H9 (cell line): ENCODE results near the gene IGF2R. TPM values are rescaled to one million over a fixed set of nuclear protein-coding genes. Genes with fewer than 3 reads are reported as not detected.

Experiments
- DNase-seq: peaks from one replicate; pipeline ENCODE4 v3.0.0-alpha.2; 2017
- H2AFZ ChIP-seq: one replicate; pipeline ENCODE4 v1.6.1; 2013; ENCODE audit warnings: mild to moderate bottlenecking, low read length, control low read depth, moderate library complexity
- H2AK5ac ChIP-seq: 2 replicates; pipeline ENCODE4 v1.6.1; 2013; ENCODE audit warnings: low read length, control low read depth, mixed read lengths; ENCODE audit not compliant: insufficient read length
- H2BK120ac ChIP-seq: one replicate; pipeline ENCODE4 v1.6.1; 2013; ENCODE audit warnings: low read depth, mild to moderate bottlenecking, low read length, control low read depth, inconsistent platforms; ENCODE audit not compliant: poor library complexity, severe bottlenecking
- H2BK12ac ChIP-seq: 2 replicates; pipeline ENCODE4 v1.6.1; 2013; ENCODE audit warnings: low read length, control low read depth, mixed read lengths, low read depth; ENCODE audit not compliant: insufficient read length
- H2BK15ac ChIP-seq: 2 replicates; pipeline ENCODE4 v1.6.1; 2013; ENCODE audit warnings: low read depth, low read length, control low read depth
- H2BK20ac ChIP-seq: one replicate; pipeline ENCODE4 v1.6.1; 2013; ENCODE audit warnings: low read depth, mild to moderate bottlenecking, low read length, control low read depth, inconsistent platforms; ENCODE audit not compliant: poor library complexity, severe bottlenecking
- H2BK5ac ChIP-seq: 2 replicates; pipeline ENCODE4 v1.6.1; 2013; ENCODE audit warnings: low read length, control low read depth, mixed read lengths; ENCODE audit not compliant: insufficient read length
- H3K14ac ChIP-seq: 2 replicates; pipeline ENCODE4 v1.6.1; 2013; ENCODE audit warnings: low read length, control low read depth; ENCODE audit not compliant: insufficient read depth
- H3K18ac ChIP-seq: 2 replicates; pipeline ENCODE4 v1.6.1; 2013; ENCODE audit warnings: low read depth, mild to moderate bottlenecking, mixed read lengths, low read length, control low read depth; ENCODE audit not compliant: insufficient read length
- H3K23ac ChIP-seq: 2 replicates; pipeline ENCODE4 v1.6.1; 2013; ENCODE audit warnings: low read length, control low read depth, mixed read lengths, low read depth; ENCODE audit not compliant: insufficient read length
- H3K23me2 ChIP-seq: 2 replicates; pipeline ENCODE4 v1.6.1; 2013; ENCODE audit warnings: low read depth, mild to moderate bottlenecking, mixed read lengths, low read length, control low read depth; ENCODE audit not compliant: insufficient read length, poor library complexity, severe bottlenecking
- H3K27ac ChIP-seq: 2 replicates; pipeline ENCODE4 v1.5.1; 2013; ENCODE audit warnings: low read length, control low read depth, mixed read lengths, low read depth; ENCODE audit not compliant: insufficient read length
- H3K27me3 ChIP-seq: 2 replicates; pipeline ENCODE4 v1.6.1; 2013; ENCODE audit warnings: low read length, control low read depth, inconsistent platforms; ENCODE audit not compliant: insufficient read depth
- H3K4ac ChIP-seq: 2 replicates; pipeline ENCODE4 v1.6.1; 2013; ENCODE audit warnings: low read depth, mild to moderate bottlenecking, control low read depth, inconsistent platforms, low read length, moderate library complexity
- H3K4me1 ChIP-seq: 2 replicates; pipeline ENCODE4 v1.6.1; 2013; ENCODE audit warnings: low read length, control low read depth, inconsistent platforms; ENCODE audit not compliant: insufficient read depth
- H3K4me2 ChIP-seq: 2 replicates; pipeline ENCODE4 v1.6.1; 2013; ENCODE audit warnings: low read length, control low read depth, mixed read lengths; ENCODE audit not compliant: insufficient read length, insufficient read depth
- H3K56ac ChIP-seq: 2 replicates; pipeline ENCODE4 v1.6.1; 2013; ENCODE audit warnings: low read depth, mild to moderate bottlenecking, mixed read lengths, low read length, control low read depth; ENCODE audit not compliant: insufficient read length
- H3K79me1 ChIP-seq: 2 replicates; pipeline ENCODE4 v1.6.1; 2013; ENCODE audit warnings: low read depth, mild to moderate bottlenecking, moderate library complexity, low read length, control low read depth, inconsistent platforms; ENCODE audit not compliant: insufficient read depth, poor library complexity, severe bottlenecking
- H3K79me2 ChIP-seq: 2 replicates; pipeline ENCODE4 v1.6.1; 2013; ENCODE audit warnings: low read length, control low read depth, inconsistent platforms; ENCODE audit not compliant: insufficient read depth
- H3K9ac ChIP-seq: 2 replicates; pipeline ENCODE4 v1.6.1; 2013; ENCODE audit warnings: low read length, control low read depth, mixed read lengths; ENCODE audit not compliant: insufficient read length; ENCODE audit errors: extremely low read depth
- H3K9me3 ChIP-seq: one replicate; pipeline ENCODE4 v1.6.1; 2013; ENCODE audit warnings: low read depth, low read length, inconsistent platforms; ENCODE audit not compliant: control insufficient read depth
- H3T11ph ChIP-seq: one replicate; pipeline ENCODE4 v1.6.1; 2013; ENCODE audit warnings: mild to moderate bottlenecking, low read length, control low read depth, inconsistent platforms
- H4K20me1 ChIP-seq: one replicate; pipeline ENCODE4 v1.6.1; 2013; ENCODE audit not compliant: control insufficient read depth, insufficient read length, insufficient read depth
- H4K5ac ChIP-seq: 2 replicates; pipeline ENCODE4 v1.6.1; 2013; ENCODE audit warnings: low read depth, mild to moderate bottlenecking, mixed read lengths, low read length, control low read depth; ENCODE audit not compliant: insufficient read length
- H4K8ac ChIP-seq: replicated peaks from 2 replicates; pipeline ENCODE4 v1.6.1; 2013; ENCODE audit warnings: low read length, control low read depth, mixed read lengths, low read depth; ENCODE audit not compliant: insufficient read length
- H4K91ac ChIP-seq: 2 replicates; pipeline ENCODE4 v1.6.1; 2013; ENCODE audit warnings: low read depth, mild to moderate bottlenecking, moderate library complexity, mixed read lengths, low read length, control low read depth; ENCODE audit not compliant: insufficient read length
- H3K27ac Mint-ChIP-seq, 3 experiments: 2 replicates in 2 of 3; 3 replicates in 1 of 3; pipeline ENCODE4 v1.8.0; 2020 to 2021; ENCODE audit warnings: mixed read lengths in 3 of 3, mild to moderate bottlenecking in 1 of 3, moderate library complexity in 1 of 3
- H3K27me3 Mint-ChIP-seq: 2 replicates; pipeline ENCODE4 v1.8.0; 2021; ENCODE audit warnings: low read depth, mild to moderate bottlenecking, moderate library complexity, mixed read lengths
- H3K36me3 Mint-ChIP-seq, 3 experiments: 2 replicates in 2 of 3; 3 replicates in 1 of 3; pipeline ENCODE4 v1.8.0; 2020 to 2021; ENCODE audit warnings: low read depth in 3 of 3, mixed read lengths in 3 of 3; ENCODE audit not compliant: insufficient read depth in 1 of 3
- H3K4me1 Mint-ChIP-seq, 2 experiments: 2 replicates each; pipeline ENCODE4 v1.8.0; 2020; ENCODE audit warnings: mixed read lengths in 2 of 2
- H3K4me3 Mint-ChIP-seq, 2 experiments: 2 replicates in 1 of 2; 3 replicates in 1 of 2; pipeline ENCODE4 v1.8.0; 2020 to 2021; ENCODE audit warnings: mild to moderate bottlenecking in 2 of 2, mixed read lengths in 2 of 2, moderate library complexity in 1 of 2
- H3K9me3 Mint-ChIP-seq, 2 experiments: 2 replicates in 1 of 2; 3 replicates in 1 of 2; pipeline ENCODE4 v1.8.0; 2020; ENCODE audit warnings: mild to moderate bottlenecking in 2 of 2, mixed read lengths in 2 of 2, moderate library complexity in 1 of 2
- WGBS: extraction: QIAGEN DNeasy Blood & Tissue Kit; methylation state at CpG from one replicate; pipeline ENCODE4 v1.1.7; 2013; ENCODE audit warnings: missing lambda C conversion rate, low lambda C conversion rate, mixed read lengths; ENCODE audit not compliant: insufficient read length; ENCODE audit errors: extremely low coverage; 5-methylcytosine and 5-hydroxymethylcytosine counted together
- total RNA-seq: library from RNA; stranded (reverse); gene quantifications from 2 replicates; pipeline ENCODE4 v1.2.1, GENCODE V29; 2021
- TF ChIP-seq, protein P1 (sequence below): fragments of 200-600 bp; sonication (generic); conservative IDR thresholded peaks from 3 replicates; pipeline ENCODE4 v1.8.0; 2021; ENCODE audit warnings: antibody characterized with exemption, mild to moderate bottlenecking

IGF2R gene
- total RNA-seq, 1 experiment from 2014 or later = 66.7 TPM

DNA sequence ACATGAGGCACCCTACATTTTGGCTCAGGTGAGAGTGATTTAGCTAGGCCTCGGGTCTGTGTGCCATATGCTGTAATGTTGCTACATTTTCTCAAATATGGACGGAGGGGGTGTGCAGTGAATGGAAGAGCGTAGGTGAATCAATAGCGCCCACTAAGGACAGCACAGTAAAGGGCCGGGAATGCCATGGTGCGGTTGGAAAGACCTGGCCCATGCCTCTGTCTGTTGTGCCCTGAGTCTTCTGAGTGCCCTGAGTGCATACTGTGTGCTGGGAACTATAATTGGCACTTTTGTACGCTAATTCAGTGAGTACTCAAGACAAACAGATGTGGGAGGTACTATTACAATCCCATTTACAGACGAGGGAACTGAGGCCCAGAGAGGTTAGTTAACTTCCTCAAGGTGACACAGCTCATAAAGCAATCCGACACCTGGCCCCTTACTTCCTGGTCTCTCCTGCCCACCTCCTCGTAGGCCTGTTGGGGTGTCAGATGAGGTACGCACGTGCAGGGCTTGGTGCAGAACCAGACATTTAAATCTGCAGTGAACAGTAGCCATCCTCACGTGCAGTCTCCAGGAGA lies 170.0 kb downstream of the IGF2R start:
- DNase-seq = no peak

More for the DNA sequence above, 170.0 kb downstream of the IGF2R start:
- Histone ChIP-seq H2BK20ac (no peak overlapping the region), H2BK12ac (no peak overlapping the region), H2BK15ac (no peak overlapping the region), H3K23ac (no peak overlapping the region), H3K4ac (no peak overlapping the region), H3K4me1 (no peaks in the 10 kb centered on the region), H2BK120ac (no peak overlapping the region), H3K9ac (no peak overlapping the region), H3T11ph (no peak overlapping the region), H3K9me3 (no peaks in the 10 kb centered on the region), H3K56ac (no peak overlapping the region), H2AK5ac (no peak overlapping the region), H3K27ac (no peak overlapping the region), H3K27me3 (no peaks in the 10 kb centered on the region), H3K23me2 (no peaks in the 10 kb centered on the region), H2AFZ (no peak overlapping the region), H2BK5ac (no peak overlapping the region), H3K79me1 (no peaks in the 10 kb centered on the region), H3K14ac (no peak overlapping the region), H4K91ac (no peak overlapping the region), H4K8ac (no peak overlapping the region), H3K18ac (no peak overlapping the region), H3K4me2 (no peak overlapping the region), H3K79me2 (no peaks in the 10 kb centered on the region), H4K5ac (no peak overlapping the region), H4K20me1 (no peaks in the 10 kb centered on the region)
- H3K27ac Mint-ChIP-seq = no peak overlapping the region; a peak in 2 of 7 replicates
- no peaks in the 10 kb centered on the region for H3K9me3 Mint-ChIP-seq
- H3K4me3 Mint-ChIP-seq = no peak overlapping the region
- no CpG with 5 or more reads among the region's 13 CpGs for WGBS
- peaks cover 29 to 36% of the 10 kb centered on the region in 2 experiments for H3K4me1 Mint-ChIP-seq
- H3K27me3 Mint-ChIP-seq = peaks cover 2% of the 10 kb centered on the region
- no peaks in the 10 kb centered on the region for H3K36me3 Mint-ChIP-seq
- TF ChIP-seq, protein P1, sequence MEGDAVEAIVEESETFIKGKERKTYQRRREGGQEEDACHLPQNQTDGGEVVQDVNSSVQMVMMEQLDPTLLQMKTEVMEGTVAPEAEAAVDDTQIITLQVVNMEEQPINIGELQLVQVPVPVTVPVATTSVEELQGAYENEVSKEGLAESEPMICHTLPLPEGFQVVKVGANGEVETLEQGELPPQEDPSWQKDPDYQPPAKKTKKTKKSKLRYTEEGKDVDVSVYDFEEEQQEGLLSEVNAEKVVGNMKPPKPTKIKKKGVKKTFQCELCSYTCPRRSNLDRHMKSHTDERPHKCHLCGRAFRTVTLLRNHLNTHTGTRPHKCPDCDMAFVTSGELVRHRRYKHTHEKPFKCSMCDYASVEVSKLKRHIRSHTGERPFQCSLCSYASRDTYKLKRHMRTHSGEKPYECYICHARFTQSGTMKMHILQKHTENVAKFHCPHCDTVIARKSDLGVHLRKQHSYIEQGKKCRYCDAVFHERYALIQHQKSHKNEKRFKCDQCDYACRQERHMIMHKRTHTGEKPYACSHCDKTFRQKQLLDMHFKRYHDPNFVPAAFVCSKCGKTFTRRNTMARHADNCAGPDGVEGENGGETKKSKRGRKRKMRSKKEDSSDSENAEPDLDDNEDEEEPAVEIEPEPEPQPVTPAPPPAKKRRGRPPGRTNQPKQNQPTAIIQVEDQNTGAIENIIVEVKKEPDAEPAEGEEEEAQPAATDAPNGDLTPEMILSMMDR = no peak
